ENCODE measurements around the gene PTS. TPM values are rescaled to one million over a fixed set of nuclear protein-coding genes. Genes with fewer than 3 reads are reported as not detected.

PTS gene
- total RNA-seq, 1 experiment from 2014 or later = 26.7 TPM

- Mint-ChIP-seq H3K36me3 (peaks cover 17% of the 10 kb centered on the region), H3K9me3 (no peaks in the 10 kb centered on the region), H3K27me3 (ENCODE audit: low read depth) (peaks cover 26% of the 10 kb centered on the region), H3K27ac (peak overlapping the region; percentile 17; the same call in 1 of the 2 replicates), H3K4me3 (peak overlapping the region; percentile 81), H3K4me1 (peaks cover 17% of the 10 kb centered on the region)
- ATAC-seq = no peak
- CTCF ChIA-PET = interaction anchor here (1.3 kb wide), 1 partner anchor 53 kb away, joined by 6 read pairs; no protein-coding TSS in a partner anchor
- POLR2A ChIA-PET = interaction anchor here (0.6 kb wide), 1 partner anchor 548 kb away, joined by 4 read pairs; no protein-coding TSS in a partner anchor
- TF ChIP-seq NFE2L1 (CRISPR knock-in tag; IDR thresholded peaks at IDR 0.05) (no peak), IRF1 (CRISPR knock-in tag; IDR thresholded peaks at IDR 0.05) (no peak), EMX1 (CRISPR knock-in tag; IDR thresholded peaks at IDR 0.05) (no peak), TEAD1 (CRISPR knock-in tag; IDR thresholded peaks at IDR 0.05) (no peak), FOXP4 (CRISPR knock-in tag; IDR thresholded peaks at IDR 0.05) (no peak), GTF2I (CRISPR knock-in tag; conservative IDR thresholded peaks at IDR 0.05) (no peak), JUN (CRISPR knock-in tag; IDR thresholded peaks at IDR 0.05) (no peak), GABPB1 (CRISPR knock-in tag; IDR thresholded peaks at IDR 0.05) (no peak), MXD4 (CRISPR knock-in tag; IDR thresholded peaks at IDR 0.05; ENCODE audit: borderline replicate concordance) (no peak), HMGA2 (CRISPR knock-in tag; IDR thresholded peaks at IDR 0.05) (no peak), OVOL2 (CRISPR knock-in tag; IDR thresholded peaks at IDR 0.05; ENCODE audit: borderline replicate concordance) (no peak), ELF4 (CRISPR knock-in tag; IDR thresholded peaks at IDR 0.05; ENCODE audit: low read depth) (no peak)
- DNase-seq (ENCODE audit: low spot score) = no peak
Observed at GRCh38 chr11:112227471-112227870, 1.2 kb downstream of the PTS start.

- ChIA-PET POLR2A (no interaction called here), CTCF (no interaction called here)
- Mint-ChIP-seq H3K27me3 (ENCODE audit: low read depth) (peaks cover 13% of the 10 kb centered on the region), H3K9me3 (no peaks in the 10 kb centered on the region), H3K4me3 (no peak overlapping the region), H3K4me1 (peaks cover 17% of the 10 kb centered on the region), H3K27ac (no peak overlapping the region), H3K36me3 (peaks cover 17% of the 10 kb centered on the region)
- no peak for TF ChIP-seq CBFB (CRISPR knock-in tag; IDR thresholded peaks at IDR 0.05; ENCODE audit: low read depth)
- TF ChIP-seq PRRX2 (CRISPR knock-in tag; IDR thresholded peaks at IDR 0.05) = no peak
- TF ChIP-seq, protein P1, sequence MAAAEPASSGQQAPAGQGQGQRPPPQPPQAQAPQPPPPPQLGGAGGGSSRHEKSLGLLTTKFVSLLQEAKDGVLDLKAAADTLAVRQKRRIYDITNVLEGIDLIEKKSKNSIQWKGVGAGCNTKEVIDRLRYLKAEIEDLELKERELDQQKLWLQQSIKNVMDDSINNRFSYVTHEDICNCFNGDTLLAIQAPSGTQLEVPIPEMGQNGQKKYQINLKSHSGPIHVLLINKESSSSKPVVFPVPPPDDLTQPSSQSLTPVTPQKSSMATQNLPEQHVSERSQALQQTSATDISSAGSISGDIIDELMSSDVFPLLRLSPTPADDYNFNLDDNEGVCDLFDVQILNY (CRISPR knock-in tag; IDR thresholded peaks at IDR 0.05) = no peak
- no peak for TF ChIP-seq MXD4 (CRISPR knock-in tag; IDR thresholded peaks at IDR 0.05; ENCODE audit: borderline replicate concordance)
- TF ChIP-seq OVOL2 (CRISPR knock-in tag; IDR thresholded peaks at IDR 0.05; ENCODE audit: borderline replicate concordance) = no peak
- TF ChIP-seq EMX1 (CRISPR knock-in tag; IDR thresholded peaks at IDR 0.05) = no peak
- TF ChIP-seq FOXP4 (CRISPR knock-in tag; IDR thresholded peaks at IDR 0.05) = no peak
- no peak for TF ChIP-seq NFATC4 (CRISPR knock-in tag; IDR thresholded peaks at IDR 0.05)
- TF ChIP-seq, protein P2, sequence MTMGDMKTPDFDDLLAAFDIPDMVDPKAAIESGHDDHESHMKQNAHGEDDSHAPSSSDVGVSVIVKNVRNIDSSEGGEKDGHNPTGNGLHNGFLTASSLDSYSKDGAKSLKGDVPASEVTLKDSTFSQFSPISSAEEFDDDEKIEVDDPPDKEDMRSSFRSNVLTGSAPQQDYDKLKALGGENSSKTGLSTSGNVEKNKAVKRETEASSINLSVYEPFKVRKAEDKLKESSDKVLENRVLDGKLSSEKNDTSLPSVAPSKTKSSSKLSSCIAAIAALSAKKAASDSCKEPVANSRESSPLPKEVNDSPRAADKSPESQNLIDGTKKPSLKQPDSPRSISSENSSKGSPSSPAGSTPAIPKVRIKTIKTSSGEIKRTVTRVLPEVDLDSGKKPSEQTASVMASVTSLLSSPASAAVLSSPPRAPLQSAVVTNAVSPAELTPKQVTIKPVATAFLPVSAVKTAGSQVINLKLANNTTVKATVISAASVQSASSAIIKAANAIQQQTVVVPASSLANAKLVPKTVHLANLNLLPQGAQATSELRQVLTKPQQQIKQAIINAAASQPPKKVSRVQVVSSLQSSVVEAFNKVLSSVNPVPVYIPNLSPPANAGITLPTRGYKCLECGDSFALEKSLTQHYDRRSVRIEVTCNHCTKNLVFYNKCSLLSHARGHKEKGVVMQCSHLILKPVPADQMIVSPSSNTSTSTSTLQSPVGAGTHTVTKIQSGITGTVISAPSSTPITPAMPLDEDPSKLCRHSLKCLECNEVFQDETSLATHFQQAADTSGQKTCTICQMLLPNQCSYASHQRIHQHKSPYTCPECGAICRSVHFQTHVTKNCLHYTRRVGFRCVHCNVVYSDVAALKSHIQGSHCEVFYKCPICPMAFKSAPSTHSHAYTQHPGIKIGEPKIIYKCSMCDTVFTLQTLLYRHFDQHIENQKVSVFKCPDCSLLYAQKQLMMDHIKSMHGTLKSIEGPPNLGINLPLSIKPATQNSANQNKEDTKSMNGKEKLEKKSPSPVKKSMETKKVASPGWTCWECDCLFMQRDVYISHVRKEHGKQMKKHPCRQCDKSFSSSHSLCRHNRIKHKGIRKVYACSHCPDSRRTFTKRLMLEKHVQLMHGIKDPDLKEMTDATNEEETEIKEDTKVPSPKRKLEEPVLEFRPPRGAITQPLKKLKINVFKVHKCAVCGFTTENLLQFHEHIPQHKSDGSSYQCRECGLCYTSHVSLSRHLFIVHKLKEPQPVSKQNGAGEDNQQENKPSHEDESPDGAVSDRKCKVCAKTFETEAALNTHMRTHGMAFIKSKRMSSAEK (CRISPR knock-in tag; IDR thresholded peaks at IDR 0.05; ENCODE audit: borderline replicate concordance) = no peak
- TF ChIP-seq PRDM15 (CRISPR knock-in tag; IDR thresholded peaks at IDR 0.05) = no peak
- no peak for TF ChIP-seq IRF2 (CRISPR knock-in tag; IDR thresholded peaks at IDR 0.05; ENCODE audit: borderline replicate concordance, low read depth)
- TF ChIP-seq ZNF423 (CRISPR knock-in tag; IDR thresholded peaks at IDR 0.05) = no peak
- DNase-seq (ENCODE audit: low spot score) = no peak
- no peak for ATAC-seq
Observed at GRCh38 chr11:112228706-112229105, 2.5 kb downstream of the PTS start.
